Natural killer cell (primary cell): Measurements from ENCODE around the gene DUSP28. TPM values are rescaled to one million over a fixed set of nuclear protein-coding genes. Genes with fewer than 3 reads are reported as not detected.
"Not testable (repeated sequence)": the region's sequence is repeated elsewhere in the genome, so short reads cannot be mapped to it uniquely, and the experiment has no call there.

Source experiments
- ATAC-seq, 3 donors: fragments of 150-1000 bp in 2 of 3; fragments of 200-7000 bp in 1 of 3; cut with Tn5 transposase; 1 replicate in 1 of 3; 2 replicates in 2 of 3; pipeline ENCODE4 v1.10.0; 2021; ENCODE audit warnings: mild to moderate bottlenecking in 2 of 3, moderate library complexity in 2 of 3
- DNase-seq, 2 donors: peaks; one replicate each; pipeline versions ENCODE4 v3.0.0 to v3.0.0-alpha.2; 2013 to 2021; ENCODE audit warnings: mixed read lengths in 1 of 2
- H3K27ac ChIP-seq: one replicate; pipeline ENCODE4 v1.5.1; 2013; ENCODE audit warnings: mild to moderate bottlenecking, low read length
- H3K27me3 ChIP-seq: one replicate; pipeline ENCODE4 v1.6.1; 2013; ENCODE audit warnings: low read length; ENCODE audit not compliant: control insufficient read depth, insufficient read depth
- H3K36me3 ChIP-seq: one replicate; pipeline ENCODE4 v1.6.1; 2013; ENCODE audit warnings: low read length; ENCODE audit not compliant: control insufficient read depth, insufficient read depth
- H3K4me1 ChIP-seq: one replicate; pipeline ENCODE4 v1.6.1; 2013; ENCODE audit warnings: low read length; ENCODE audit not compliant: control insufficient read depth, insufficient read depth
- H3K4me3 ChIP-seq: one replicate; pipeline ENCODE4 v1.5.1; 2013; ENCODE audit warnings: low read length
- H3K9me3 ChIP-seq: one replicate; pipeline ENCODE4 v1.6.1; 2013; ENCODE audit warnings: low read length; ENCODE audit not compliant: control insufficient read depth, insufficient read depth
- H3K27ac Mint-ChIP-seq, 2 donors: one replicate each; pipeline ENCODE4 v1.8.0; 2022; ENCODE audit warnings: mild to moderate bottlenecking in 2 of 2, mixed read lengths in 2 of 2, moderate library complexity in 1 of 2
- H3K27me3 Mint-ChIP-seq, 2 donors: one replicate each; pipeline ENCODE4 v1.8.0; 2022; ENCODE audit warnings: low read depth in 2 of 2, mixed read lengths in 2 of 2
- H3K36me3 Mint-ChIP-seq: one replicate; pipeline ENCODE4 v1.8.0; 2022; ENCODE audit warnings: mixed read lengths
- H3K4me1 Mint-ChIP-seq, 2 donors: one replicate each; pipeline ENCODE4 v1.8.0; 2022; ENCODE audit warnings: mixed read lengths in 2 of 2
- H3K4me3 Mint-ChIP-seq: one replicate; pipeline ENCODE4 v1.8.0; 2022; ENCODE audit warnings: mild to moderate bottlenecking, moderate library complexity, mixed read lengths
- H3K9me3 Mint-ChIP-seq, 2 donors: one replicate each; pipeline ENCODE4 v1.8.0; 2022; ENCODE audit warnings: mixed read lengths in 2 of 2
- WGBS: methylation state at CpG from one replicate; pipeline ENCODE4 v1.1.7; 2013; ENCODE audit warnings: missing lambda C conversion rate; ENCODE audit not compliant: insufficient coverage; 5-methylcytosine and 5-hydroxymethylcytosine counted together
- intact Hi-C: fragments of 100-400 bp; cut with micrococcal nuclease; formaldehyde crosslinking; loops from one replicate; pipeline ENCODE4 v1.14.2; 2022
- total RNA-seq, 4 donors: library from RNA; stranded (reverse); fragments of 120-200 nt in 1 of 4; gene quantifications; one replicate each; pipeline versions ENCODE4 v1.2.3 to v1.2.4, GENCODE V29; 2013 to 2022
- TF ChIP-seq, protein P1 (sequence below): fragments of 200-600 bp; IDR thresholded peaks from one replicate; pipeline ENCODE4 v1.8.0; 2022; ENCODE audit warnings: antibody characterized with exemption

Gene DUSP28
- total RNA-seq, 3 donors from 2014 or later (not counting 1 experiment from before 2014, with no cell fraction given) = 13.5 to 25.2 (median 18.5) TPM

DNA sequence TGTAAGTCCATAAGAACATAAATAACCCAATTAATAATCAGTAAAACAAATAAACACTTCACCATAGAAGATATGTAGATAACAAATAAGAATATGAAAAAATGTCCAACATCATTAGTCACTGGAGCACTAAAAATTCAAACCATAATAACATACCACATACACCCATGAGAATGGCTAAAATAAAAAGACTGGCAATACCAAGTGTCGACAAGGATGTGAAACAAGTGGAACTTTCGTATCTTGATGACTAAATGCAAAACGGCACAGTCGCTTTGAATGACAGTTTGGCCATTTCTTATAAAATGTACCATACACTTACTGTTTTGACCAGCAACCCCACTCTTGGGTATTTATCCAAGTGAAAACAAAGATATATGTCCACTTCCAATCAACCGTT, 29.1 kb upstream of the DUSP28 start:
- peaks cover 15 to 35% of the 10 kb centered on the region in 2 donors for H3K4me1 Mint-ChIP-seq
- no peak overlapping the region for H3K4me3 ChIP-seq
- ATAC-seq = no peak

DNA sequence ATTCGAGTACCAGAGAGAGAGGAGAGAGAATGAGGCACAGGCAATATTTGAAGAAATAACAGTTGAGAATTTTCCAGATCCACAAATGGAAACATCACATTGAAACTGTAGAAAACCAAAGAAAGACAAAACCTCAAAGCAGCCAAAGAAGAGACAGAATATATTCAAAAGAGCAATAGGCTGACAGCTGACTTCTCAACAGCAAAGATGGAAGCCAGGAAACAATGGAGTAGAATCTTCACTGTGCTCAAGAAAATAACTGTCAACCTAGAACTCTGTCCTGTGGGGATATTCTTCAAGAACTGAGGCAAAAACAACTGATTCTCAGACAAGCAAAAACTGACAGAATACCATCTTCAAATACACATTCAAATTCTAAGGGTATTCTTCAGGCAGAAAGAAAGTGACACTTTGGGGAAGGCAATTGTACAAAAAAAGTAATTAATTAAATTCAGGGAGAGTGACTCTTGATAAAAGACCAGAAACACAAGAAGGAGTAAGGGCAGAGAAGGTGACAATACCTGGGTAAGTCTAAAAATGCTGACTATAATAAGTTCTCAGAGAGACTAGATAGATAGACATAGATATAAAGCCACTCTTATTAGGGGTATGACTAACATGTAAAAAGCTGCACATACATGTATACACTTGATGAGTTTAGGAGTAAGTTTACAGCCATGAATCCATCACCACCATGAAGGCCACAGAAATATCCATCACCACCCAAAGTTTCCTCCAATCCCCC, 28.0 kb upstream of the DUSP28 start:
- intact Hi-C loops = no loop called here
- no peak overlapping the region for H3K27ac Mint-ChIP-seq
- peaks cover 8 to 11% of the 10 kb centered on the region in 2 donors for H3K9me3 Mint-ChIP-seq
- Histone ChIP-seq H3K27ac (no peak overlapping the region), H3K27me3 (no peaks in the 10 kb centered on the region), H3K36me3 (peaks cover 13% of the 10 kb centered on the region), H3K4me1 (no peaks in the 10 kb centered on the region), H3K4me3 (no peak overlapping the region), H3K9me3 (no peaks in the 10 kb centered on the region)
- H3K27me3 Mint-ChIP-seq = no peaks in the 10 kb centered on the region
- WGBS = 89% methylated on average over 1 of the region's 1 CpG
- H3K4me3 Mint-ChIP-seq = no peak overlapping the region
- DNase-seq (no peak), ATAC-seq (no peak)
- peaks cover 19% of the 10 kb centered on the region for H3K36me3 Mint-ChIP-seq
- H3K4me1 Mint-ChIP-seq = peaks cover 15 to 32% of the 10 kb centered on the region in 2 donors
- TF ChIP-seq, protein P1, sequence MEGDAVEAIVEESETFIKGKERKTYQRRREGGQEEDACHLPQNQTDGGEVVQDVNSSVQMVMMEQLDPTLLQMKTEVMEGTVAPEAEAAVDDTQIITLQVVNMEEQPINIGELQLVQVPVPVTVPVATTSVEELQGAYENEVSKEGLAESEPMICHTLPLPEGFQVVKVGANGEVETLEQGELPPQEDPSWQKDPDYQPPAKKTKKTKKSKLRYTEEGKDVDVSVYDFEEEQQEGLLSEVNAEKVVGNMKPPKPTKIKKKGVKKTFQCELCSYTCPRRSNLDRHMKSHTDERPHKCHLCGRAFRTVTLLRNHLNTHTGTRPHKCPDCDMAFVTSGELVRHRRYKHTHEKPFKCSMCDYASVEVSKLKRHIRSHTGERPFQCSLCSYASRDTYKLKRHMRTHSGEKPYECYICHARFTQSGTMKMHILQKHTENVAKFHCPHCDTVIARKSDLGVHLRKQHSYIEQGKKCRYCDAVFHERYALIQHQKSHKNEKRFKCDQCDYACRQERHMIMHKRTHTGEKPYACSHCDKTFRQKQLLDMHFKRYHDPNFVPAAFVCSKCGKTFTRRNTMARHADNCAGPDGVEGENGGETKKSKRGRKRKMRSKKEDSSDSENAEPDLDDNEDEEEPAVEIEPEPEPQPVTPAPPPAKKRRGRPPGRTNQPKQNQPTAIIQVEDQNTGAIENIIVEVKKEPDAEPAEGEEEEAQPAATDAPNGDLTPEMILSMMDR = no peak

More for the DNA sequence above, 29.1 kb upstream of the DUSP28 start:
- H3K9me3 Mint-ChIP-seq = peaks cover 10 to 13% of the 10 kb centered on the region in 2 donors
- Histone ChIP-seq H3K9me3 (no peaks in the 10 kb centered on the region), H3K36me3 (peaks cover 10% of the 10 kb centered on the region), H3K4me1 (no peaks in the 10 kb centered on the region), H3K27me3 (no peaks in the 10 kb centered on the region), H3K27ac (no peak overlapping the region)
- no peak overlapping the region for H3K4me3 Mint-ChIP-seq
- H3K36me3 Mint-ChIP-seq = peaks cover 19% of the 10 kb centered on the region
- TF ChIP-seq, protein P1 = no peak
- intact Hi-C loops = no loop called here
- H3K27me3 Mint-ChIP-seq = no peaks in the 10 kb centered on the region
- DNase-seq = no peak
- WGBS = 99% methylated on average over 4 of the region's 5 CpGs
- no peak overlapping the region for H3K27ac Mint-ChIP-seq

DNA sequence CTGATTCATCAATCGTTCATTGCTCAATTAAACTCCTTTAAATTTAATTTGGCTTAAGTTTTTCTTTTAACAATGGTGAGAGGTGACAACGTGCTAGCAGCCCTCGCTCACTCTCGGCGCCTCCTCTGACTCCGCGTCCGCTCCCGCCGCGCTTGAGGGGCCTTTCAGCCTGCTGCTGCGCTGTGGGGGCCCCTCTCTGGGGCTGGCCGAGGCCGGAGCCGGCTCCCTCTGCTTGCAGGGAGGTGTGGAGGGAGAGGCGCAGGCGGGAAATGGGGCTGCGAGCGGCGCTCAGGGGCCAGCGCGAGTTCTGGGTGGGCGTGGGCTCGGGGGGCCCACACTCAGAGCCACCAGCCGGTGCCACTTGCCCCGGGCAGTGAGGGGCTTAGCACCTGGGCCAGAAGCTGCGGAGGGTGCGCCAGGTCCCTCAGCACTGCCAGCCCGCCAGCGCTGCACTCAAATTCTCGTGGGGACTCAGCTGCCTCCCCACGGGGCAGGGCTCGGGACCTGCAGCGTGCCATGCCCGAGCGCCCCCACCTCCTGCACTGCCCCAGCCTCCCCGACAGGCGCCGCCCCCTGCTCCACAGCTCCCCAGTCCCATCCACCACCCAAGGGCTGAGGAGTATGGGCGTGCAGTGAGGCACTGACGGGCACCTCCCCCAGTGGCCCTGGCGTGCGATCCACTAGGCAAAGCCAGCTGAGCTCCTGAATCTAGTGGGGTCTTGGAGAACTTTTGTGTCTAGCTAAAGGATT, 22.0 kb upstream of the DUSP28 start:
- ATAC-seq (no peak), DNase-seq (no peak)
- H3K4me1 Mint-ChIP-seq = peaks cover 23 to 28% of the 10 kb centered on the region in 2 donors
- intact Hi-C loops = no loop called here
- H3K9me3 ChIP-seq = no peaks in the 10 kb centered on the region
- no peaks in the 10 kb centered on the region for H3K36me3 Mint-ChIP-seq
- H3K36me3 ChIP-seq = peaks cover 20% of the 10 kb centered on the region
- H3K4me3 Mint-ChIP-seq = no peak overlapping the region
- TF ChIP-seq, protein P1 = no peak
- H3K4me3 ChIP-seq = no peak overlapping the region
- H3K27ac ChIP-seq = no peak overlapping the region
- H3K27ac Mint-ChIP-seq = no peak overlapping the region
- H3K27me3 Mint-ChIP-seq = no peaks in the 10 kb centered on the region
- no peaks in the 10 kb centered on the region for H3K9me3 Mint-ChIP-seq
- no peaks in the 10 kb centered on the region for H3K4me1 ChIP-seq
- 97% methylated on average over 42 of the region's 43 CpGs for WGBS
- no peaks in the 10 kb centered on the region for H3K27me3 ChIP-seq

DNA sequence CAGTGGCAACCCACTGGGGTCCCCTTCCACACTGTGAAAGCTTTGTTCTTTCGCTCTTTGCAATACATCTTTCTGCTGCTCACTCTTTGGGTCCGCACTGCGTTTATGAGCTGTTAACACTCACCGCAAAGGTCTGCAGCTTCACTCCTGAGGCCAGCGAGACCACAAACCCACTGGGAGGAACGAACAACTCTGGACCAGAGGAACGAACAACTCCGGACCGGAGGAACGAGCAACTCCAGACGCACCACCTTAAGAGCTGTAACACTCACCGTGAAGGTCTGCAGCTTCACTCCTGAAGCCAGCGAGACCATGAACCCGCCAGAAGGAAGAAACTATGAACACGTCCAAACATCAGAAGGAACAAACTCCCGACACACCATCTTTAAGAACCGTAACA, 21.1 kb upstream of the DUSP28 start:
- H3K9me3 ChIP-seq, H3K27me3 Mint-ChIP-seq, H3K36me3 Mint-ChIP-seq, H3K27me3 ChIP-seq, H3K9me3 Mint-ChIP-seq, intact Hi-C loops, H3K4me3 Mint-ChIP-seq, H3K27ac Mint-ChIP-seq, H3K4me3 ChIP-seq, DNase-seq, H3K4me1 ChIP-seq, H3K27ac ChIP-seq, ATAC-seq: not testable (repeated sequence)
- peaks cover 20 to 29% of the 10 kb centered on the region in 2 donors for H3K4me1 Mint-ChIP-seq
- H3K36me3 ChIP-seq = peaks cover 18% of the 10 kb centered on the region
- 98% methylated on average over 17 of the region's 17 CpGs for WGBS
